ENCODE data around the gene C1orf35. TPM values are rescaled to one million over a fixed set of nuclear protein-coding genes. Genes with fewer than 3 reads are reported as not detected.

C1orf35 gene
- total RNA-seq, 1 donor = 5.4 TPM

GRCh38 chr1:228108055-228108690, 5.0 kb upstream of the C1orf35 start:
- peaks cover 14% of the 10 kb centered on the region for H3K36me3 ChIP-seq (ENCODE audit: insufficient read depth, low read length)
- TF ChIP-seq, protein P1, sequence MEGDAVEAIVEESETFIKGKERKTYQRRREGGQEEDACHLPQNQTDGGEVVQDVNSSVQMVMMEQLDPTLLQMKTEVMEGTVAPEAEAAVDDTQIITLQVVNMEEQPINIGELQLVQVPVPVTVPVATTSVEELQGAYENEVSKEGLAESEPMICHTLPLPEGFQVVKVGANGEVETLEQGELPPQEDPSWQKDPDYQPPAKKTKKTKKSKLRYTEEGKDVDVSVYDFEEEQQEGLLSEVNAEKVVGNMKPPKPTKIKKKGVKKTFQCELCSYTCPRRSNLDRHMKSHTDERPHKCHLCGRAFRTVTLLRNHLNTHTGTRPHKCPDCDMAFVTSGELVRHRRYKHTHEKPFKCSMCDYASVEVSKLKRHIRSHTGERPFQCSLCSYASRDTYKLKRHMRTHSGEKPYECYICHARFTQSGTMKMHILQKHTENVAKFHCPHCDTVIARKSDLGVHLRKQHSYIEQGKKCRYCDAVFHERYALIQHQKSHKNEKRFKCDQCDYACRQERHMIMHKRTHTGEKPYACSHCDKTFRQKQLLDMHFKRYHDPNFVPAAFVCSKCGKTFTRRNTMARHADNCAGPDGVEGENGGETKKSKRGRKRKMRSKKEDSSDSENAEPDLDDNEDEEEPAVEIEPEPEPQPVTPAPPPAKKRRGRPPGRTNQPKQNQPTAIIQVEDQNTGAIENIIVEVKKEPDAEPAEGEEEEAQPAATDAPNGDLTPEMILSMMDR (IDR thresholded peaks at IDR 0.05; ENCODE audit: extremely low read depth, low read depth, low read length) = no peak
- no peak overlapping the region for H2AFZ ChIP-seq (ENCODE audit: low read length)
- peak; percentile 69 for DNase-seq (ENCODE audit: insufficient read length, low spot score, missing footprints)
- H3K27ac ChIP-seq (ENCODE audit: low read depth, low read length) = peak overlapping the region; percentile 94
- no peaks in the 10 kb centered on the region for H4K20me1 ChIP-seq (ENCODE audit: insufficient read depth, low read length)
- peak overlapping the region; percentile 100 for H3K4me3 ChIP-seq (ENCODE audit: insufficient read depth, low read length)
- H3K4me1 ChIP-seq (ENCODE audit: insufficient read depth, low read length) = peaks cover 26% of the 10 kb centered on the region
- H3K79me2 ChIP-seq (ENCODE audit: insufficient read depth, low read length) = peaks cover 31% of the 10 kb centered on the region
- peak overlapping the region; percentile 97 for H3K4me2 ChIP-seq (ENCODE audit: insufficient read depth, low read length)
- no peaks in the 10 kb centered on the region for H3K27me3 ChIP-seq (ENCODE audit: insufficient read depth, low read length)
- no peaks in the 10 kb centered on the region for H3K9me3 ChIP-seq (ENCODE audit: low read depth, low read length)

GRCh38 chr1:228107636-228108035, 4.5 kb upstream of the C1orf35 start:
- Histone ChIP-seq H3K4me1 (ENCODE audit: insufficient read depth, low read length) (peaks cover 26% of the 10 kb centered on the region), H3K36me3 (ENCODE audit: insufficient read depth, low read length) (peaks cover 14% of the 10 kb centered on the region), H3K9me3 (ENCODE audit: low read depth, low read length) (no peaks in the 10 kb centered on the region), H3K27me3 (ENCODE audit: insufficient read depth, low read length) (no peaks in the 10 kb centered on the region), H3K4me3 (ENCODE audit: insufficient read depth, low read length) (no peak overlapping the region), H3K4me2 (ENCODE audit: insufficient read depth, low read length) (no peak overlapping the region), H4K20me1 (ENCODE audit: insufficient read depth, low read length) (no peaks in the 10 kb centered on the region), H3K79me2 (ENCODE audit: insufficient read depth, low read length) (peaks cover 35% of the 10 kb centered on the region), H2AFZ (ENCODE audit: low read length) (no peak overlapping the region), H3K27ac (ENCODE audit: low read depth, low read length) (no peak overlapping the region)
- DNase-seq (ENCODE audit: insufficient read length, low spot score, missing footprints) = peak; percentile 46
- TF ChIP-seq, protein P1 (IDR thresholded peaks at IDR 0.05; ENCODE audit: extremely low read depth, low read depth, low read length) = no peak

DNA sequence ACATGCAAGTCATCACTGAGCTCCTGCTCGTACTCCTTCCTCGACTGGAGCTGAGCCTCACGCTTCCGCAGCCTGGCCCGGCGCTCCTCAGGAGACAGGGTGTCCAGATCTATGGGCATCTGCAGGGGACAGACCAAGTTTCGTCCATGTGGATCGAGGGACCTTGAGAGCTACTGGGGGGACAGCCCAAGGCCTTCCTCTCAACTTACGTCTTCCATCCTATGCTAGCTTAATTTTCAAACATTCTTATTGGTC, 3.6 kb upstream of the C1orf35 start:
- peak; percentile 52 for DNase-seq (ENCODE audit: insufficient read length, low spot score, missing footprints)
- Histone ChIP-seq H3K4me3 (ENCODE audit: insufficient read depth, low read length) (no peak overlapping the region), H3K4me2 (ENCODE audit: insufficient read depth, low read length) (no peak overlapping the region), H3K79me2 (ENCODE audit: insufficient read depth, low read length) (peaks cover 43% of the 10 kb centered on the region), H3K27me3 (ENCODE audit: insufficient read depth, low read length) (no peaks in the 10 kb centered on the region), H3K9me3 (ENCODE audit: low read depth, low read length) (no peaks in the 10 kb centered on the region), H3K27ac (ENCODE audit: low read depth, low read length) (no peak overlapping the region), H4K20me1 (ENCODE audit: insufficient read depth, low read length) (no peaks in the 10 kb centered on the region), H2AFZ (ENCODE audit: low read length) (no peak overlapping the region), H3K4me1 (ENCODE audit: insufficient read depth, low read length) (peaks cover 26% of the 10 kb centered on the region), H3K36me3 (ENCODE audit: insufficient read depth, low read length) (peaks cover 14% of the 10 kb centered on the region)
- TF ChIP-seq, protein P1 (IDR thresholded peaks at IDR 0.05; ENCODE audit: extremely low read depth, low read depth, low read length) = no peak

GRCh38 chr1:228105996-228106799, 3.1 kb upstream of the C1orf35 start:
- no peaks in the 10 kb centered on the region for H3K27me3 ChIP-seq (ENCODE audit: insufficient read depth, low read length)
- H3K4me2 ChIP-seq (ENCODE audit: insufficient read depth, low read length) = no peak overlapping the region
- TF ChIP-seq, protein P1 (IDR thresholded peaks at IDR 0.05; ENCODE audit: extremely low read depth, low read depth, low read length) = no peak
- H3K27ac ChIP-seq (ENCODE audit: low read depth, low read length) = no peak overlapping the region
- peaks cover 48% of the 10 kb centered on the region for H3K79me2 ChIP-seq (ENCODE audit: insufficient read depth, low read length)
- H2AFZ ChIP-seq (ENCODE audit: low read length) = no peak overlapping the region
- DNase-seq (ENCODE audit: insufficient read length, low spot score, missing footprints) = peak; percentile 68
- no peak overlapping the region for H3K4me3 ChIP-seq (ENCODE audit: insufficient read depth, low read length)
- H3K36me3 ChIP-seq (ENCODE audit: insufficient read depth, low read length) = peaks cover 14% of the 10 kb centered on the region
- peaks cover 26% of the 10 kb centered on the region for H3K4me1 ChIP-seq (ENCODE audit: insufficient read depth, low read length)
- H3K9me3 ChIP-seq (ENCODE audit: low read depth, low read length) = no peaks in the 10 kb centered on the region
- peaks cover 4% of the 10 kb centered on the region for H4K20me1 ChIP-seq (ENCODE audit: insufficient read depth, low read length)

Data from osteoblast (primary cell).